OCI-LY7 (cell line): ENCODE results near the gene SHC1. TPM values are rescaled to one million over a fixed set of nuclear protein-coding genes. Genes with fewer than 3 reads are reported as not detected.

Experiments
- BruUV-seq: library from RNA; stranded (reverse); fragments of 400-500 nt; replicated peaks from 2 replicates; lab custom pipeline; 2021; lab: Mats Ljungman, UMichigan
- CTCF ChIA-PET: fragments of 300-600 bp; sonication (Branson Sonifier 250); formaldehyde crosslinking; loops from one replicate; lab custom pipeline; 2022; ENCODE audit warnings: antibody characterized with exemption; ENCODE audit not compliant: unreplicated experiment; lab: Charles Lee
- POLR2A ChIA-PET: fragments of 300-600 bp; sonication (Branson Sonifier 250); formaldehyde crosslinking; loops from one replicate; lab custom pipeline; 2022; ENCODE audit warnings: antibody characterized with exemption; lab: Charles Lee
- DNase-seq: peaks from one replicate; pipeline ENCODE4 v3.0.0-alpha.2; 2015; ENCODE audit warnings: low spot score
- H2AFZ ChIP-seq: fragments of 200-600 bp; sonication (generic), shearing (Covaris generic); 2 replicates; pipeline ENCODE4 v1.6.1; 2014; ENCODE audit warnings: mild to moderate bottlenecking, antibody characterized with exemption, low read length, moderate library complexity
- H3K27ac ChIP-seq: fragments of 200-600 bp; sonication (generic); 2 replicates; pipeline ENCODE4 v1.5.1; 2014; ENCODE audit warnings: mixed run types, low read depth, mild to moderate bottlenecking, moderate library complexity, low read length, inconsistent platforms; ENCODE audit not compliant: poor library complexity, severe bottlenecking
- H3K36me3 ChIP-seq: fragments of 200-600 bp; sonication (generic); 2 replicates; pipeline ENCODE4 v1.6.1; 2014; ENCODE audit warnings: mild to moderate bottlenecking, antibody characterized with exemption, low read length, moderate library complexity, mixed read lengths; ENCODE audit not compliant: insufficient read depth
- H3K4me1 ChIP-seq: fragments of 200-600 bp; sonication (generic); 2 replicates; pipeline ENCODE4 v1.5.1; 2014; ENCODE audit warnings: mild to moderate bottlenecking, low read length; ENCODE audit not compliant: insufficient read depth, poor library complexity, severe bottlenecking
- H3K4me2 ChIP-seq: fragments of 200-600 bp; sonication (generic); 2 replicates; pipeline ENCODE4 v1.6.1; 2014; ENCODE audit warnings: mild to moderate bottlenecking, low read length
- H3K4me3 ChIP-seq: fragments of 200-600 bp; sonication (generic); 2 replicates; pipeline ENCODE4 v1.5.1; 2014; ENCODE audit warnings: mild to moderate bottlenecking, low read depth, low read length; ENCODE audit not compliant: poor library complexity, severe bottlenecking
- H3K79me2 ChIP-seq: fragments of 200-600 bp; sonication (generic); 2 replicates; pipeline ENCODE4 v1.6.1; 2016; ENCODE audit warnings: low read depth, mild to moderate bottlenecking, low read length, moderate library complexity, mixed read lengths; ENCODE audit not compliant: insufficient read depth
- H3K9me2 ChIP-seq: fragments of 200-600 bp; sonication (generic); 2 replicates; pipeline ENCODE4 v1.6.1; 2016; ENCODE audit warnings: mild to moderate bottlenecking, low read length, mixed read lengths; ENCODE audit not compliant: insufficient read depth
- H3K9me3 ChIP-seq: fragments of 200-600 bp; sonication (generic); 2 replicates; pipeline ENCODE4 v1.6.1; 2014; ENCODE audit warnings: mild to moderate bottlenecking, mixed run types, low read length, mixed read lengths
- H4K20me1 ChIP-seq: fragments of 200-600 bp; sonication (generic); 2 replicates; pipeline ENCODE4 v1.6.1; 2014; ENCODE audit warnings: mild to moderate bottlenecking, antibody characterized with exemption, low read length, moderate library complexity, mixed read lengths; ENCODE audit not compliant: insufficient read depth
- EZH2phosphoT487 ChIP-seq: fragments of 200-600 bp; sonication (generic); IDR thresholded peaks from 2 replicates; pipeline ENCODE4 v1.6.1; 2018; ENCODE audit warnings: low read depth, borderline replicate concordance, mild to moderate bottlenecking, mixed run types, antibody characterized with exemption, low read length, moderate library complexity, mixed read lengths
- intact Hi-C: fragments of 100-400 bp; cut with micrococcal nuclease; formaldehyde crosslinking; loops from one replicate; pipeline ENCODE4 v1.10.0; 2022; ENCODE audit not compliant: unreplicated experiment
- total RNA-seq, 2 experiments: library from RNA; depleted of rRNA in 1 of 2; stranded (reverse); fragments of >200 nt in 1 of 2; shearing (Covaris generic) in 1 of 2; gene quantifications; 2 replicates each; pipeline ENCODE4 v1.2.3, GENCODE V29; 2014 to 2022
- TF ChIP-seq, protein P1 (sequence below): fragments of 200-600 bp; sonication (generic); conservative IDR thresholded peaks from 2 replicates; pipeline ENCODE4 v1.5.1; 2014; ENCODE audit warnings: mild to moderate bottlenecking, antibody characterized with exemption, low read length, moderate library complexity, mixed read lengths

SHC1 gene
- total RNA-seq, 2 experiments from 2014 or later: 37.6 to 77.4 TPM

GRCh38 chr1:155000726-155001424 lies 30.3 kb upstream of the SHC1 start:
- H3K36me3 ChIP-seq: no peaks in the 10 kb centered on the region
- H3K4me2 ChIP-seq: peak overlapping the region; percentile 94
- peak overlapping the region; percentile 79 for H2AFZ ChIP-seq
- H3K9me3 ChIP-seq: no peaks in the 10 kb centered on the region
- intact Hi-C loops: loop anchor here (1.0 to 5.0 kb wide), 3 partner anchors 50 to 139 kb away; partner anchors contain the start of genes ADAM15 and EFNA4
- TF ChIP-seq, protein P1, sequence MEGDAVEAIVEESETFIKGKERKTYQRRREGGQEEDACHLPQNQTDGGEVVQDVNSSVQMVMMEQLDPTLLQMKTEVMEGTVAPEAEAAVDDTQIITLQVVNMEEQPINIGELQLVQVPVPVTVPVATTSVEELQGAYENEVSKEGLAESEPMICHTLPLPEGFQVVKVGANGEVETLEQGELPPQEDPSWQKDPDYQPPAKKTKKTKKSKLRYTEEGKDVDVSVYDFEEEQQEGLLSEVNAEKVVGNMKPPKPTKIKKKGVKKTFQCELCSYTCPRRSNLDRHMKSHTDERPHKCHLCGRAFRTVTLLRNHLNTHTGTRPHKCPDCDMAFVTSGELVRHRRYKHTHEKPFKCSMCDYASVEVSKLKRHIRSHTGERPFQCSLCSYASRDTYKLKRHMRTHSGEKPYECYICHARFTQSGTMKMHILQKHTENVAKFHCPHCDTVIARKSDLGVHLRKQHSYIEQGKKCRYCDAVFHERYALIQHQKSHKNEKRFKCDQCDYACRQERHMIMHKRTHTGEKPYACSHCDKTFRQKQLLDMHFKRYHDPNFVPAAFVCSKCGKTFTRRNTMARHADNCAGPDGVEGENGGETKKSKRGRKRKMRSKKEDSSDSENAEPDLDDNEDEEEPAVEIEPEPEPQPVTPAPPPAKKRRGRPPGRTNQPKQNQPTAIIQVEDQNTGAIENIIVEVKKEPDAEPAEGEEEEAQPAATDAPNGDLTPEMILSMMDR: peak; percentile 20; the same call in 1 of the 2 replicates
- TF ChIP-seq EZH2phosphoT487: no peak
- no TSS peak for BruUV-seq
- H3K9me2 ChIP-seq: no peaks in the 10 kb centered on the region
- H3K4me1 ChIP-seq: peaks cover 59% of the 10 kb centered on the region
- peak overlapping the region; percentile 92 for H3K27ac ChIP-seq
- peak overlapping the region; percentile 71 for H3K4me3 ChIP-seq
- CTCF ChIA-PET: interaction anchor here (1.7 kb wide), 1 partner anchor 16 kb away, joined by 5 read pairs; no protein-coding TSS in a partner anchor
- no peaks in the 10 kb centered on the region for H4K20me1 ChIP-seq
- peaks cover 10% of the 10 kb centered on the region; the same call in 1 of the 2 replicates for H3K79me2 ChIP-seq
- peak; percentile 93 for DNase-seq
- POLR2A ChIA-PET: interaction anchor here (0.6 to 1.9 kb wide), 3 partner anchors 18 to 51 kb away, joined by 3 to 6 read pairs (median 4); partner anchors contain the start of genes FLAD1 and PBXIP1

DNA sequence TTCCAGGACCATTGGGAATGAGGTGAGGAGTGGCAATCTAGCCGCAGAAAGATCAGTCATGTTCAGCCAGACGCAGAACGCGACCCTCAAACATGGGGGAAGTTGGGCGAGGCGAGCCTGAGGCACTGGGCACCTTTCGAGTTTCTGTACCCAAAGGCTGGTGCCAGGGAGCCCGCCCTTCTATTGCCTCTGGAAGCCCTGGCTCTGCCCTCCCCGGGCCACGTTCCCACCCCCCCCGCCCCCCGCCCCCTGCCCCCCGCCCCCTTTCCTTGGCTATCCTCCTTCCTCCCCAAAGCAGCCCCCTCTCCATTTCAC lies 29.8 kb upstream of the SHC1 start:
- Histone ChIP-seq H3K27ac (peak overlapping the region; percentile 92), H3K4me2 (peak overlapping the region; percentile 94), H2AFZ (peak overlapping the region; percentile 28; the same call in 1 of the 2 replicates), H3K79me2 (peaks cover 10% of the 10 kb centered on the region; the same call in 1 of the 2 replicates), H3K36me3 (no peaks in the 10 kb centered on the region), H3K4me3 (peak overlapping the region; percentile 71), H3K4me1 (peaks cover 55% of the 10 kb centered on the region), H3K9me3 (no peaks in the 10 kb centered on the region), H3K9me2 (no peaks in the 10 kb centered on the region), H4K20me1 (no peaks in the 10 kb centered on the region)
- POLR2A ChIA-PET: interaction anchor here (1.2 to 1.9 kb wide), 2 partner anchors 18 to 23 kb away, joined by 3 to 6 read pairs; partner anchors contain the start of gene FLAD1
- DNase-seq: no peak
- CTCF ChIA-PET: no interaction called here
- intact Hi-C loops: loop anchor here (2.0 to 5.0 kb wide), 2 partner anchors 62 to 138 kb away; partner anchors contain the start of gene EFNA4
- no TSS peak for BruUV-seq
- TF ChIP-seq, protein P1: no peak
- TF ChIP-seq EZH2phosphoT487: no peak
